Sigmoid colon (tissue), 4 donors: Measurements from ENCODE around the gene IKZF1.

Source experiments
- EP300 ChIP-seq, 4 donors: sonication (generic); formaldehyde crosslinking; IDR thresholded peaks; one replicate each; pipeline ENCODE4 v1.6.1; 2017; ENCODE audit warnings: antibody characterized with exemption in 4 of 4
- POLR2A ChIP-seq, 2 donors: fragments of 450-650 bp; IDR thresholded peaks; one replicate each; pipeline ENCODE4 v1.6.1; 2016; ENCODE audit warnings: antibody characterized with exemption in 2 of 2, mild to moderate bottlenecking in 2 of 2, moderate library complexity in 2 of 2
- POLR2AphosphoS5 ChIP-seq, 4 donors: sonication (generic); formaldehyde crosslinking; IDR thresholded peaks; one replicate each; pipeline ENCODE4 v1.6.1; 2017; ENCODE audit warnings: antibody characterized with exemption in 4 of 4
- TF ChIP-seq, protein P1 (sequence below), 4 experiments: fragments of 450-650 bp in 3 of 4; fragments of 200-600 bp in 1 of 4; IDR thresholded peaks; one replicate each; pipeline ENCODE4 v1.5.1; 2016 to 2019; ENCODE audit warnings: antibody characterized with exemption in 4 of 4, mild to moderate bottlenecking in 3 of 4, moderate library complexity in 2 of 4

DNA sequence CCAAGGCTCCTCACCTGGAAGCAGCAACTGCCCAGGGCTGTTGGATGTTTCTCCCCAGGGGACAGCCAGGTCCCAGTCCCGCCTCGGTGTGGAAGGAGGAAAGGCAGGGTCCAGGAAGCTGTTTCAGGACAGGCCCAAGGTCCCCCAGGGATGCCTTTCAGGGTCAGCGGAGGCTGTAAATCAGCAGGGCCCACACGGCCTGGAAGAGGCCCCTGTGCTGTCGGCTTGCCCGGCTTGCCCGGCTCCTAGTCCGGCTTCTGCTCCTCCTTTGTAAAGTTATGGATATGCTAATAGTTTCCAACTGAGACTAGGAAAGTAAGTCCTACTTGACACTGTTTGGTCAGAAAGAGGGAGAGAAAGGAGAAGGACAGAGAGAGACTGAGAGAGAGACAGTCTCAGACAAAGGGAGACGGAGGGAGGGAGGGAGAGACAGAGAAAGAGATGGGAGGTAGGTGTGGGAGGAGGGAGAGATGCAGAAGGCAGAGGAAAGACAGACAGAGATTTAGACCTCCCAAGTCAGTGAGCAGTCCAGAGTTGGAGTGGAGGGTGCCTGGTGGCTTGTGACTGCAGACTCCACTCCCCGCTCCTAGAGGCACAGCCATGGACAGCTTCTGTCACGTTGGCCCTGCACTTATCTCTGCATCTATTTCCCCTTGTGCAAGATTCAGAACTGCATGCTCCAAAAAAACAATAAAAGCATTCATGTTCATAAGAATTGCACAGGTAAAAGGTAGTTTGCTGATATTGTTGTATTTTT is 10.5 kb downstream of the IKZF1 start:
- TF ChIP-seq, protein P1, sequence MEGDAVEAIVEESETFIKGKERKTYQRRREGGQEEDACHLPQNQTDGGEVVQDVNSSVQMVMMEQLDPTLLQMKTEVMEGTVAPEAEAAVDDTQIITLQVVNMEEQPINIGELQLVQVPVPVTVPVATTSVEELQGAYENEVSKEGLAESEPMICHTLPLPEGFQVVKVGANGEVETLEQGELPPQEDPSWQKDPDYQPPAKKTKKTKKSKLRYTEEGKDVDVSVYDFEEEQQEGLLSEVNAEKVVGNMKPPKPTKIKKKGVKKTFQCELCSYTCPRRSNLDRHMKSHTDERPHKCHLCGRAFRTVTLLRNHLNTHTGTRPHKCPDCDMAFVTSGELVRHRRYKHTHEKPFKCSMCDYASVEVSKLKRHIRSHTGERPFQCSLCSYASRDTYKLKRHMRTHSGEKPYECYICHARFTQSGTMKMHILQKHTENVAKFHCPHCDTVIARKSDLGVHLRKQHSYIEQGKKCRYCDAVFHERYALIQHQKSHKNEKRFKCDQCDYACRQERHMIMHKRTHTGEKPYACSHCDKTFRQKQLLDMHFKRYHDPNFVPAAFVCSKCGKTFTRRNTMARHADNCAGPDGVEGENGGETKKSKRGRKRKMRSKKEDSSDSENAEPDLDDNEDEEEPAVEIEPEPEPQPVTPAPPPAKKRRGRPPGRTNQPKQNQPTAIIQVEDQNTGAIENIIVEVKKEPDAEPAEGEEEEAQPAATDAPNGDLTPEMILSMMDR (IDR thresholded peaks at IDR 0.05) = no peak
- TF ChIP-seq POLR2AphosphoS5 (IDR thresholded peaks at IDR 0.05) = no peak
- no peak for TF ChIP-seq EP300 (IDR thresholded peaks at IDR 0.05)
- no peak for TF ChIP-seq POLR2A (IDR thresholded peaks at IDR 0.05)
